Liver (tissue), 9 donors: ENCODE data around the gene TMEM178A. TPM values are rescaled to one million over a fixed set of nuclear protein-coding genes. Genes with fewer than 3 reads are reported as not detected.

Experiments used
- DNase-seq: peaks from one replicate; pipeline ENCODE4 v3.0.0-alpha.2; 2017; ENCODE audit warnings: low spot score
- H3K27ac ChIP-seq, 2 donors: one replicate each; pipeline ENCODE4 v1.7.0; 2013; ENCODE audit warnings: inconsistent platforms in 2 of 2, low read length in 2 of 2, control low read depth in 1 of 2, low read depth in 1 of 2, mild to moderate bottlenecking in 1 of 2
- H3K27me3 ChIP-seq, 4 donors: one replicate each; pipeline versions ENCODE4 v1.6.1 to v1.7.0; 2013; ENCODE audit warnings: low read length in 3 of 4, inconsistent platforms in 1 of 4, mild to moderate bottlenecking in 1 of 4, moderate library complexity in 1 of 4; ENCODE audit not compliant: control insufficient read depth in 4 of 4, insufficient read depth in 4 of 4
- H3K36me3 ChIP-seq, 4 donors: one replicate each; pipeline versions ENCODE4 v1.6.1 to v1.7.0; 2013; ENCODE audit warnings: low read length in 3 of 4, mild to moderate bottlenecking in 3 of 4, low read depth in 1 of 4, moderate library complexity in 1 of 4; ENCODE audit not compliant: control insufficient read depth in 4 of 4, insufficient read depth in 3 of 4
- H3K4me1 ChIP-seq, 4 donors: one replicate each; pipeline versions ENCODE4 v1.6.1 to v1.7.0; 2013; ENCODE audit warnings: low read length in 3 of 4, mild to moderate bottlenecking in 3 of 4, moderate library complexity in 1 of 4; ENCODE audit not compliant: control insufficient read depth in 4 of 4, insufficient read depth in 4 of 4
- H3K4me3 ChIP-seq, 3 donors: one replicate each; pipeline versions ENCODE4 v1.6.1 to v1.7.0; 2013; ENCODE audit warnings: low read length in 3 of 3, control low read depth in 1 of 3, low read depth in 1 of 3, mild to moderate bottlenecking in 1 of 3
- H3K9ac ChIP-seq, 2 donors: one replicate each; pipeline ENCODE4 v1.7.0; 2013; ENCODE audit warnings: low read length in 2 of 2, mild to moderate bottlenecking in 2 of 2, moderate library complexity in 2 of 2, control low read depth in 1 of 2, low read depth in 1 of 2
- H3K9me3 ChIP-seq, 4 donors: one replicate each; pipeline versions ENCODE4 v1.6.1 to v1.7.0; 2013; ENCODE audit warnings: low read length in 3 of 4; ENCODE audit not compliant: control insufficient read depth in 4 of 4
- ATF3 ChIP-seq: IDR thresholded peaks from 2 replicates; pipeline ENCODE4 v1.6.1; 2016; ENCODE audit warnings: antibody characterized with exemption
- CTCF ChIP-seq: fragments of 150-350 bp; IDR thresholded peaks from 2 replicates; pipeline ENCODE4 v1.5.1; 2017; ENCODE audit warnings: improper control_type of control experiment, low read depth, low read length; ENCODE audit not compliant: missing input control
- EGR1 ChIP-seq, 2 donors: IDR thresholded peaks; 2 replicates each; pipeline ENCODE4 v1.6.1; 2016 to 2018; ENCODE audit warnings: antibody characterized with exemption in 2 of 2, low read depth in 2 of 2
- FOXA1 ChIP-seq: IDR thresholded peaks from 2 replicates; pipeline ENCODE4 v1.6.1; 2016; ENCODE audit warnings: antibody characterized with exemption
- JUND ChIP-seq, 2 donors: IDR thresholded peaks; 2 replicates each; pipeline ENCODE4 v1.6.1; 2016; ENCODE audit warnings: antibody characterized with exemption in 2 of 2
- REST ChIP-seq: IDR thresholded peaks from 2 replicates; pipeline ENCODE4 v1.6.1; 2016; ENCODE audit warnings: antibody characterized with exemption, mild to moderate bottlenecking
- RXRA ChIP-seq, 2 donors: IDR thresholded peaks; 2 replicates each; pipeline ENCODE4 v1.6.1; 2017 to 2018; ENCODE audit warnings: antibody characterized with exemption in 2 of 2, mild to moderate bottlenecking in 1 of 2
- SP1 ChIP-seq: IDR thresholded peaks from 2 replicates; pipeline ENCODE4 v1.6.1; 2018; ENCODE audit warnings: antibody characterized with exemption, mild to moderate bottlenecking
- TAF1 ChIP-seq: conservative IDR thresholded peaks from 2 replicates; pipeline ENCODE4 v1.6.1; 2016; ENCODE audit warnings: antibody characterized with exemption, mild to moderate bottlenecking
- WGBS: extraction: QIAGEN DNeasy Blood & Tissue Kit; methylation state at CpG from one replicate; pipeline ENCODE4 v1.1.7; 2013; 5-methylcytosine and 5-hydroxymethylcytosine counted together
- polyA plus RNA-seq, 2 donors: library from polyadenylated mRNA; stranded (reverse) in 1 of 2; unstranded in 1 of 2; fragments of 200-250 nt in 1 of 2; fragments of >200 nt in 1 of 2; fragmentation: Nextera tagmentation in 1 of 2; extraction: Ambion mirVana in 1 of 2; gene quantifications; one replicate each; pipeline versions ENCODE4 v1.2.1 to v1.2.3, GENCODE V29; 2013 to 2015
- total RNA-seq, 2 donors: library from RNA; depleted of rRNA; stranded (reverse); fragments of >200 nt; gene quantifications; one replicate each; pipeline ENCODE4 v1.2.3, GENCODE V29; 2014
- donor health status: healthy.
- donor health status: healthy.
- donor health status: healthy.
- donor health status: healthy.
- donor health status: healthy.

TMEM178A gene
- total and polyA plus RNA-seq, 4 donors: 0.21 to 0.64 (median 0.49) TPM

GRCh38 chr2:39676342-39676741, 10.6 kb downstream of the TMEM178A start:
- no peaks in the 10 kb centered on the region for H3K9me3 ChIP-seq
- no peaks in the 10 kb centered on the region for H3K4me1 ChIP-seq
- no peak overlapping the region for H3K4me3 ChIP-seq
- WGBS: 96% methylated on average over 7 of the region's 7 CpGs
- H3K27me3 ChIP-seq: no peaks in the 10 kb centered on the region
- H3K36me3 ChIP-seq: no peaks in the 10 kb centered on the region
- DNase-seq: no peak
- H3K27ac ChIP-seq: no peak overlapping the region
- no peak for TF ChIP-seq REST
- no peak for TF ChIP-seq RXRA (IDR thresholded peaks at IDR 0.05)
- no peak overlapping the region for H3K9ac ChIP-seq

GRCh38 chr2:39678170-39678569, 12.5 kb downstream of the TMEM178A start:
- DNase-seq: no peak
- H3K9me3 ChIP-seq: no peaks in the 10 kb centered on the region
- no peaks in the 10 kb centered on the region for H3K36me3 ChIP-seq
- WGBS: 95% methylated on average over 2 of the region's 2 CpGs
- H3K27ac ChIP-seq: no peak overlapping the region
- H3K4me3 ChIP-seq: no peak overlapping the region
- H3K9ac ChIP-seq: no peak overlapping the region
- no peaks in the 10 kb centered on the region for H3K27me3 ChIP-seq
- TF ChIP-seq TAF1: no peak
- no peak for TF ChIP-seq RXRA (IDR thresholded peaks at IDR 0.05)
- no peak for TF ChIP-seq EGR1 (IDR thresholded peaks at IDR 0.05; ENCODE audit: low read depth in 2 of 2)
- no peak for TF ChIP-seq FOXA1
- no peak for TF ChIP-seq ATF3
- TF ChIP-seq REST: no peak
- no peak for TF ChIP-seq JUND (IDR thresholded peaks at IDR 0.05)
- TF ChIP-seq SP1: no peak
- no peak for TF ChIP-seq CTCF
- H3K4me1 ChIP-seq: no peaks in the 10 kb centered on the region
